Ishikawa (cell line): Measurements from ENCODE around the gene CLASP1.
A peak's percentile ranks its signal among the peaks of the same experiment; 100 is the strongest.

Experiments used
- CEBPB ChIP-seq: IDR thresholded peaks from 2 replicates; pipeline ENCODE4 v1.6.1; 2012
- CREB1 ChIP-seq: IDR thresholded peaks from 2 replicates; pipeline ENCODE4 v1.6.1; 2012; ENCODE audit warnings: low read depth
- EGR1 ChIP-seq: IDR thresholded peaks from 2 replicates; pipeline ENCODE4 v1.6.1; 2012
- EP300 ChIP-seq: IDR thresholded peaks from 2 replicates; pipeline ENCODE4 v1.6.1; 2012; ENCODE audit warnings: borderline replicate concordance
- FOXM1 ChIP-seq: IDR thresholded peaks from 2 replicates; pipeline ENCODE4 v1.6.1; 2012; ENCODE audit warnings: low read depth, borderline replicate concordance
- NFIC ChIP-seq: IDR thresholded peaks from 2 replicates; pipeline ENCODE4 v1.6.1; 2012
- RAD21 ChIP-seq: IDR thresholded peaks from 2 replicates; pipeline ENCODE4 v1.6.1; 2012; ENCODE audit warnings: low read depth
- TAF1 ChIP-seq: IDR thresholded peaks from 2 replicates; pipeline ENCODE4 v1.6.1; 2012; ENCODE audit warnings: low read depth, mild to moderate bottlenecking
- TCF12 ChIP-seq: IDR thresholded peaks from 2 replicates; pipeline ENCODE4 v1.6.1; 2012; ENCODE audit warnings: low read depth
- TEAD4 ChIP-seq: IDR thresholded peaks from 2 replicates; pipeline ENCODE4 v1.6.1; 2012
- YY1 ChIP-seq: IDR thresholded peaks from 2 replicates; pipeline ENCODE4 v1.6.1; 2012; ENCODE audit warnings: low read depth
- ZBTB7A ChIP-seq: IDR thresholded peaks from 2 replicates; pipeline ENCODE4 v1.6.1; 2012; ENCODE audit warnings: low read depth
- TF ChIP-seq, protein P1 (sequence below): IDR thresholded peaks from 2 replicates; pipeline ENCODE4 v1.6.1; 2012; ENCODE audit warnings: low read depth, mild to moderate bottlenecking
- TF ChIP-seq, protein P2 (sequence below): IDR thresholded peaks from 2 replicates; pipeline ENCODE4 v1.6.1; 2012
- TF ChIP-seq, protein P3 (sequence below): IDR thresholded peaks from 2 replicates; pipeline ENCODE4 v1.6.1; 2012

Gene CLASP1

DNA sequence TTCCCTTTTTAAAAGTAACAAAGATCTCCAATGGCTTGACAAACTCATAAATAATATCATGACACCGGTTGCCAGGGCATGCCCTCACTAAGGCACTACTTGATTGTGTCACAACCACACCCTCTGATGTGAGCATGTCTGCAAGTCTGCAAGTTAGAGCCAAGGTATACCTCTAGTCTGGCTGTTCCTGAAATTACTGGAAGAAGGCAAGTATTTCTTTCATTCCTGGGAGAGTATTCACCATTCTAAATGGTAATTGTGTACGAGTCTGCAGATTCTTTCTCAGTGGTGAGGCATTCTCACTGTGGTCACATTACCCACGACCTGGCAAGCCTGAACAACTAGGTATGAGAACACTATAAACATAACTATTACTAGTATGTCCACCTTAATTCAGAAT lies 144.3 kb downstream of the CLASP1 start:
- no peak for TF ChIP-seq CEBPB
- TF ChIP-seq, protein P1, sequence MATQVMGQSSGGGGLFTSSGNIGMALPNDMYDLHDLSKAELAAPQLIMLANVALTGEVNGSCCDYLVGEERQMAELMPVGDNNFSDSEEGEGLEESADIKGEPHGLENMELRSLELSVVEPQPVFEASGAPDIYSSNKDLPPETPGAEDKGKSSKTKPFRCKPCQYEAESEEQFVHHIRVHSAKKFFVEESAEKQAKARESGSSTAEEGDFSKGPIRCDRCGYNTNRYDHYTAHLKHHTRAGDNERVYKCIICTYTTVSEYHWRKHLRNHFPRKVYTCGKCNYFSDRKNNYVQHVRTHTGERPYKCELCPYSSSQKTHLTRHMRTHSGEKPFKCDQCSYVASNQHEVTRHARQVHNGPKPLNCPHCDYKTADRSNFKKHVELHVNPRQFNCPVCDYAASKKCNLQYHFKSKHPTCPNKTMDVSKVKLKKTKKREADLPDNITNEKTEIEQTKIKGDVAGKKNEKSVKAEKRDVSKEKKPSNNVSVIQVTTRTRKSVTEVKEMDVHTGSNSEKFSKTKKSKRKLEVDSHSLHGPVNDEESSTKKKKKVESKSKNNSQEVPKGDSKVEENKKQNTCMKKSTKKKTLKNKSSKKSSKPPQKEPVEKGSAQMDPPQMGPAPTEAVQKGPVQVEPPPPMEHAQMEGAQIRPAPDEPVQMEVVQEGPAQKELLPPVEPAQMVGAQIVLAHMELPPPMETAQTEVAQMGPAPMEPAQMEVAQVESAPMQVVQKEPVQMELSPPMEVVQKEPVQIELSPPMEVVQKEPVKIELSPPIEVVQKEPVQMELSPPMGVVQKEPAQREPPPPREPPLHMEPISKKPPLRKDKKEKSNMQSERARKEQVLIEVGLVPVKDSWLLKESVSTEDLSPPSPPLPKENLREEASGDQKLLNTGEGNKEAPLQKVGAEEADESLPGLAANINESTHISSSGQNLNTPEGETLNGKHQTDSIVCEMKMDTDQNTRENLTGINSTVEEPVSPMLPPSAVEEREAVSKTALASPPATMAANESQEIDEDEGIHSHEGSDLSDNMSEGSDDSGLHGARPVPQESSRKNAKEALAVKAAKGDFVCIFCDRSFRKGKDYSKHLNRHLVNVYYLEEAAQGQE = no peak
- TF ChIP-seq CREB1 = no peak
- TF ChIP-seq YY1 = no peak
- TF ChIP-seq ZBTB7A = no peak
- TF ChIP-seq TEAD4 = peak; percentile 8; the same call in 1 of the 2 replicates
- TF ChIP-seq EP300 = no peak

DNA sequence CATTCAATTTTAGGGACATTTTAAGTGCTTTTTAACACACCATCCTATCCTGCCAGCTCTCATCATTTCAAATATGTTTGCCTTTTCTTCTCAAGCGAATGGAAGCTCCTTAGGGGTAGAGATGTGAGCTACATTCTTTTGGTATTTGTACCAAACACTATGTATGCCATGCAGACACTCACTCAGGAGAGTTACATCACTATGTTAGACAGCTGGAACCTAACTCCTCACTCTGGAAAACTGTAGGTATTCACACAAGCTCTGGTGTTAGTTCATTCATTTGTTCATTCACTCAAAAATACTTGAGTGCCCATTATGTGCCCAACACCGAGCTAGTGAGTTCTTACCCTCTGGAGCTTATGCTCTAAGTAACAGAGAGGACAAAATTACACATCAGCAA lies 144.9 kb downstream of the CLASP1 start:
- TF ChIP-seq, protein P2, sequence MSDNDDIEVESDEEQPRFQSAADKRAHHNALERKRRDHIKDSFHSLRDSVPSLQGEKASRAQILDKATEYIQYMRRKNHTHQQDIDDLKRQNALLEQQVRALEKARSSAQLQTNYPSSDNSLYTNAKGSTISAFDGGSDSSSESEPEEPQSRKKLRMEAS = no peak
- TF ChIP-seq EGR1 (no peak), NFIC (no peak), CEBPB (no peak), ZBTB7A (no peak), FOXM1 (no peak), TEAD4 (no peak), RAD21 (no peak), CREB1 (no peak), EP300 (no peak)

DNA sequence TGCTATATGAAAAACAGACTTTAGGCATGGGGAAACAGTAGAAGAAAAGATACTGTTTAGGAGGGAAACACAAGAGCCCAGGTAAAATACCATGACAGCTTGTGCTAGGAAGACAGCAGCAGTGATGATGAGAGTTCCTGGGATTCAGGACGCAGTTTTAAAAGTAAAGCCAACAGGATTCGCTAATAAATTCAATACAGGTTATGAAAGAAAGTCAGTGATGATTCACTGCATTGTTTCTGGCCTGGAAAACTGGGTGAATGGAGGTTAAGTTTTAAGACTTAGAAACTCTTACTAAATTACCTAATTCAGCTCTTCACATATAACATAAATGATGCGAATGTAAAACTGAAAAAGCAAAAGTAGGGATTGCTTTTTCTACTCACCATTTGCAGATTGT lies 146.5 kb downstream of the CLASP1 start:
- no peak for TF ChIP-seq TEAD4
- no peak for TF ChIP-seq CEBPB
- TF ChIP-seq EP300 = no peak
- TF ChIP-seq ZBTB7A = no peak
- no peak for TF ChIP-seq TCF12
- TF ChIP-seq, protein P1 = no peak

DNA sequence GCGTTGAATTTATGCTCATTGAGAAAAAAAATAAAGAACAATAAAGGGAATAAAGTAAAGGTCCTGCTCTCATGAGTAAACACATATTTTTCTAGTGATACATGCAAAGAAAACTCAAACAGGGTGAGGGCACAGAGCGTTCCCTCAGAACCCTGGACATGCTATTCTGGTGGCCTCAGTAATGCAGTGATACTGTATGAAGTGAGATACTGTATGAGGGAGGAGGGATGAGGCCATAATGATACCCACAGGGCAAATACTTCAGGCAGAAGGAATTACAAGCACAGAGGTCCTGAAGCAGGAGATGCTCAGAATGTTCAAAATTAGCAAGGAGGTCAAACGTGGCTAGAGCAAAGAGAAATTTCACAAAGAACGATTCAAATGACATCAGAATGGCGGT lies 147.0 kb downstream of the CLASP1 start:
- TF ChIP-seq, protein P2 = no peak
- TF ChIP-seq EP300 (no peak), YY1 (no peak), RAD21 (no peak), TAF1 (no peak)
- TF ChIP-seq, protein P1 = no peak

DNA sequence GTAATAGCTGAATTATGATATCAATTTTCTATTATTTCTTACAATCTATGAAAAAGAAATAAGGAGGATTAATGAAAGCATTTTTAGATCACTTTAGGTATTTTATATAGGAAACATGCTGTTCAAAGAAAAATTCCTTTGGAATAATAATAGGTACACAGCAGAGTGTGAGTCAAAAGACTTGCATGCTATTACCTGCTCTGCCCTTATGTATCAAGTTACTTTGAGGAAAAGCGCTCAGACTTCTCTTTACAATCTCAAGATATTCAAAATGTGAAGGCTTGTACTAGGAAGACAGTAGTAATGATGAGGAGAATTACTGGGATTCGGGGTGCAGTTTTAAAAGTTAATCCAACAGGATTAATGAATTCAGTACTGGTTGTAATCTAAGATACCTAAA lies 147.7 kb downstream of the CLASP1 start:
- no peak for TF ChIP-seq CREB1
- no peak for TF ChIP-seq RAD21
- no peak; the same call in 1 of the 2 replicates for TF ChIP-seq EP300
- TF ChIP-seq TAF1 = no peak
- no peak for TF ChIP-seq FOXM1
- no peak for TF ChIP-seq TEAD4
- no peak for TF ChIP-seq CEBPB
- no peak for TF ChIP-seq NFIC
- TF ChIP-seq, protein P1 = no peak
- TF ChIP-seq TCF12 = no peak
- TF ChIP-seq, protein P2 = no peak
- TF ChIP-seq ZBTB7A = no peak
- TF ChIP-seq, protein P3, sequence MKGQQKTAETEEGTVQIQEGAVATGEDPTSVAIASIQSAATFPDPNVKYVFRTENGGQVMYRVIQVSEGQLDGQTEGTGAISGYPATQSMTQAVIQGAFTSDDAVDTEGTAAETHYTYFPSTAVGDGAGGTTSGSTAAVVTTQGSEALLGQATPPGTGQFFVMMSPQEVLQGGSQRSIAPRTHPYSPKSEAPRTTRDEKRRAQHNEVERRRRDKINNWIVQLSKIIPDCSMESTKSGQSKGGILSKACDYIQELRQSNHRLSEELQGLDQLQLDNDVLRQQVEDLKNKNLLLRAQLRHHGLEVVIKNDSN = no peak
- no peak for TF ChIP-seq YY1
- no peak for TF ChIP-seq EGR1
